NCI-H524 treated with DMSO at 0.1 percent for 48 hours (cell line): ENCODE results near the gene KEAP1.
A peak's percentile ranks its signal among the peaks of the same experiment; 100 is the strongest.

Experiments
- DNase-seq: peaks from one replicate; lab custom pipeline; 2025; lab: John Stamatoyannopoulos, UW

Gene KEAP1

GRCh38 chr19:10523135-10523636, 20.0 kb upstream of the KEAP1 start:
- no peak for DNase-seq

- DNase-seq, result no peak
Observed at GRCh38 chr19:10521461-10522171, 18.5 kb upstream of the KEAP1 start.

- DNase-seq, result no peak
Observed at GRCh38 chr19:10520652-10521318, 17.6 kb upstream of the KEAP1 start.

- DNase-seq, result no peak
Observed at GRCh38 chr19:10519421-10519820, 16.3 kb upstream of the KEAP1 start.

- peak; percentile 71 for DNase-seq
Observed at GRCh38 chr19:10518444-10519361, 15.5 kb upstream of the KEAP1 start.

GRCh38 chr19:10517760-10518443, 14.7 kb upstream of the KEAP1 start:
- DNase-seq, result no peak

DNA sequence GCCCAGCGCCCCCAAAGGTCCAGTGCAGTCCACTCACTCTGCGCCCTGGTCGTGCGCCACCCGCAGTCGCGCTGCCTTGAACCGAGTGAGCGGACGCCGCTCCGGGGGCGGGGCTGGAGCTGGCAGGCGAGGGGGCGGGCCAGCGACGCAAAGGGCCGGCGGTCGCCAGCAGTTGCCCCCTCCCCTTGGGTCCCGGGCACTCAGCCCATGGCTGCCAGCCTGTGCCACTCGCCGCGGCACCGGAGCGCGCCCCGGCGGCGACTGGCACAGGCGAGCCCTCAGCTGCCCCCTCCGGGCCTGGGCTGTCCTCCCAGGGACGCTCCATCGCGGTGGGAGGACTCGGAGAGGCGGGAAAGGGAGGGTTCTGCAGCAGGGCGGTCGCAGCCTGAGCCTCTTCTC, 14.2 kb upstream of the KEAP1 start, which contains the start of gene S1PR5:
TSS of gene S1PR5 (minus strand) at position 87 of the 399 bp plus-strand sequence. CDS start 2,436 bp downstream, outside the sequence.
- DNase-seq, result no peak

DNA sequence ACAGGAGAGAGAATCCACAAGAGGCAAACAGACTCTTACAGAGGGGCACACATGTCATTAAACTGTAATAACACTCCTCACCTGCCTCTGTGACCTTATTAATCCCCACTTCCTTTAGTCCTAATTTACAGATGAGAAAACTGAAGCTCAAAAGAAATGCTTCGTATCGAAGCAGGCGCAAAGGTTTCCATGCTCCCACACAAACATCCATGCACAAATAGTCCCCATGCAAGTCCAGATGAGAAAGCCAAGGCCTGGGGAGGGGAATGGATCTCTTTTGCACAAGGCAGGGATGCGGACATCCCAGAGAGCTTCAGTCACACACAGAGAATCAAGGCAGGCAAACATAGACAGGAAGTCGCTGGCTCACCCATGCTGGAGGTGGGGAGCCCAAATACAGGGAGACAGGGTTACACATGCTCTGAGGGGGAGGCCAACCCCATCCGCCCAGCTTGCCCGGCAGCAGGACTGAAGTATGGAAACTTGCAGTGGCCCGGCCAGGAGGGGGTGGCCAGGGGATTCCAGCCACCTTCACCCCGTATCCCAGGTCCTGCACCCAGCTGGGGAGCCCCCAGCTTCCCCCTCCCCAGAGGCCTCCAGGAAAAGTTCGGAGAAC, 13.6 kb upstream of the KEAP1 start:
- DNase-seq, result no peak

DNA sequence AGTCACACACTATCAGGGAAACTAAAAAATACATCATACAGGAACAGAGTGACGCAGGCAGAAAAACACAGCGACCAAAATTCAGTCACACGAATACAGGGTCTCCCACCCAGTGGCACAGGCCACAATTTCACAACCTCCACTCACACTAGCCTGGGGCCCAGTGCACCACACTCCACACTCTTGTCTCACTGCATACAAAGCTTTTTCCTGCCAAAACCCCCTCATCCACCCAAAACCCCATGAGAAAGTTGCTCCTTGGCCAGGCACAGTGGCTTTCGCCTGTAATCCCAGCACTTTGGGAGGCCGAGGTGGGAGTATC, 12.9 kb upstream of the KEAP1 start:
- DNase-seq, result no peak

- DNase-seq, result no peak
Observed at GRCh38 chr19:10514211-10515145, 11.3 kb upstream of the KEAP1 start.

GRCh38 chr19:10513223-10513622, 10.1 kb upstream of the KEAP1 start:
- DNase-seq, result no peak

DNA sequence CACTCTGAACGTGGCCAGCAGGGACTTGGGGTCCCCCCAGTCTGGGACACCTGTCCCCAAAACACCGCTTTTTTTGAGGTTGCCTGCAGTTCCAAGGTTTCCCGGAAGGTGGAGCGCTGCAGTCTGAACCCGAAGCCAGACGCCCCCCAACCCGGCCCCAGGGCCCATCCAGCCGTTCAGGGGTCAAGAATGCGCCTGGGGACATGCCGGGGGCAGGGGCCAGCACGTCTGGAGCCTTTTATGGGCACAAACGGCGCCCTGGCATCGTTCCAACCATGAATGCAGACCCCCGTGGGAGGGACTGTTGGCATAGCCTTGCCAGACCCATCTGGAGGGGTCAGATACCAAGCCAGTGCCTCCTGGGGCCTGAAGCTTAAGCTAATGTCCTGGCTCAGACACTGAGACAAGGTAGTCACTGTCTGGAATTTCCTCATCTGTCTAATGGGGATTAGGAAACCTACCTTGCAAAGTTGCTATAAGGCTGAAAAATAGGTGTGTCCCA, 7.2 kb upstream of the KEAP1 start:
- no peak for DNase-seq

DNA sequence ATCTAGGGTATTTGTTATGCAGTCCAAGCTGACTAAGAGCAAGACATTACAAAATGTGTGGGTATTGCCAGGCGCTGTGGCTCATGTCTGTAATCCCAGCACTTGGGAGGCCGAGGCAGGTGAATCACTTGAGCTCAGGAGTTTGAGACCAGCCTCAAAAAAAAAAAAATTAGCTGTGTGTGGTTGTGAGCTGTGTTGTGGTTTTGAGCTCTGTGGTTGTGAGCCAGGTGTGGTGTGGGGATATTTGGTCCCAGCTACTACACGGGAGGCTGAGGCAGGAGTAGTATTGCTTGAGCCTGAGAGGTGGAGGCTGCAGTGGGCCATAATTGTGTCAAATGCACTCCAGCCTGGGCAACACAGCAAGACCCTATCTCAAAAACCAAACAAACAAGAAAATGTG, 5.6 kb upstream of the KEAP1 start:
- no peak for DNase-seq

GRCh38 chr19:10508036-10508435, 4.9 kb upstream of the KEAP1 start:
- no peak for DNase-seq

DNA sequence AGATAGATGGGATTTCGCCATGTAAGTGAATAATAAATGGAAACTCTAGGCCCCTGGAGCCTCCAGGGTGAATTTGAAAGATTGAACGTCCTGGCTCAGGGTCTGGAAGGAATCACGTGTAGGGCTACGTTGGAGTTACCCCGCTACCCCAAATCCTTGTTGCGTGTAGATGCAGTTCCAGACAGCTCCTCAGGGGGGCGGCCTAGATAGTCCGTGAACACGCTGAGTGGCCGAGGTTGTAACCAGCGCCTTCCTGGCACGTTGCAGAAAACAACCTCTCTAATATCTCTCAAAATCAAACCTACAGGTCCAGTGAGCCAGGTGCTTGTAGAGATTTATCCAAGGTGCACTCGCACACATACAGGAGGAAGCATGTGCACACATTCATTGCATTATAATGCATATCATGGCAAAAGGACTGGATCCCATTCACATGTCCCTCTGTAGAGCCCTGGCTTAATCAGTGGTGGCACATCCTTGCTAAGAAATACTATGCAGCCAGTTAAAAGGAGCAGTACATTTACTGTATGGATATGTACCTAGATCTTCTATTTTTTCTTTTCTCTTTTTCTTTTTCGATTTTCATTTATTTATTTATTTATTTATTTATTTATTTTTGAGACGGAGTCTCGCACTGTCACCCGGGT, 2.5 kb upstream of the KEAP1 start:
- no peak for DNase-seq

- DNase-seq, result peak; percentile 67
Observed at GRCh38 chr19:10502524-10503001, 593 bp downstream of the KEAP1 start.

DNA sequence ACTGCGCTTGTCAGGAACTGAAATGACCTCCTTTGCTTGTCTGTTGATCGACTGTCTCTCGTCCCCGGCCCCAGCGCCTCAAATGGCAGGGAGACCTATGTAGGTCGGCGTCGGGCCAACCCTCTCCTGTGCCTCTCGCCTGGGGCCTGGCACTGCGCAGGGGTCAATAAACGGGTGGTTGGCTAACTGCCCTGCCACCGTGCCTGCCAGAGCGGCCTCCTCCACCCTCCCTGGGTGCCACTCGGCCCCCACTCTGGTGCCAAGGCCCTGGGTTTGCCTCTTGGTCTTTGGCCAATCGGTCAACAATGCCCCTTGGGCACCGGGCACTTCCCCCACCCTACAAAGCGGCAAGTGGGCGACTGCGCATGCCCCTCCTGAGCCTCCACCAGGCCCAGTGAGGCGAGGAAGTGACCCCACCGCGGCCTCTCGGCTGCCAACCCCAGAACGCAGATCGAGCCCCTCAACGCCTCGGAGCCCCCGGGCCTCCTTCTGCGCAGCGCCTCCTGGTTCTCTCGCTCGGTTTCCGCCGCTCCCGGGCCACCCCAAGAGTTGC, 1.1 kb downstream of the KEAP1 start:
- no peak for DNase-seq

DNA sequence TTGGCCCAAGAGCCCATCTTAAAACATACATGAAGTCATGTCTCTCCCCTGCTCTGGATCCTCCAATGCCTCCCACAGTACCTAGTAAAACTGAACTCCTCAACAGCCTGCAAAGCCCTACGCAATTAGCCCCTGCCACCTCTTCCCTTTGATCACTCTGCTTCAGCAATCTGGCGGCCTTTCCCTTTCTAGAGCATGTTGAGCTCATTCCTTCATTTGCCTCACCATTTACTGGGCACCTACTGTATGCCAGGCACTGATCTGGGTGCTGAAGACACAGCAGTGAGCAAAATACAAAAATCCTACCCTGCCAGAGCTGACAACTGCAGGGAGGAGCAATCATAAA, 2.9 kb downstream of the KEAP1 start:
- no peak for DNase-seq

- no peak for DNase-seq
Observed at GRCh38 chr19:10499550-10500246, 3.5 kb downstream of the KEAP1 start.
